ENCODE results near the gene GORASP2.

DNA sequence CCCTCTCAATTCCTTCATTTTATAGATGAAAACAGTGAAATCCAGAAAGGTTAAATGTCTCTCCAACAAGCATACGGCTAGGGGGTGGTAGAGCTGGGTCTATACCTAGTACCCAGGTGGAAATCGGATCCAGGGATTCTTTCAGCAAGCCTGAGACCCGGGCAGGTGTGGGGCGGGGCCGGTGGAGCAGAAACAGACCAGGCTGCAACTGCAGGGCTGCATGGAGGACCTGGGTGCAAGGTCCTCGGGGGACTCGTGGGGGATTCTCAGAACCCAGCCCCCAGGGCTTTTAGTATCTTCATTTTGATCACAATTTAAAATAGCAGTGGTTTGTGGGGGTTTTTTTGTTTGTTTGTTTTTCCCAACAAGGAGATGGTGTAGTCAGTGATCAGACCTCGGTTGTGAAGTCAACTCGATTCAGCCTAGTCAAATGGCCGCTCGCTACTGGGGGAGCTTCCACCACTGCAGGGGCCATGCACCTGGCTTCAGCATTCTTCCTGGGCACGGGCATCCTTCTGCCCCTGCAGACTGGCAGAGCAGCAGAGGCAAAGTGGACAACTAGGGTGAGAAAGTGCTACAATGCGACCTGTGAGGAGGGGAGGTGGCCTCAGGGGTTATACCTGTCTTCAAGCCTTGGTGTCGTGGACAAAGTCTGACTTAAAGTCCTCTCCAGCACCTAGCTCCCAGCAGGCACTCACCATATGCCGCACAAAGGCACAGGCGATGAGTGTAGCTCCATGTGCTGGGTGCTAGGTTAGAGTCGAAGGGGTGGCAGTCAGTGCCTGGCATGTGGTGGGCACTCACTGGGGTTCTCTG is 46.3 kb downstream of the GORASP2 start:
- TF ChIP-seq EZH2phosphoT487 (IDR thresholded peaks at IDR 0.05; ENCODE audit: insufficient read depth, low read depth) (no peak), EZH2 (IDR thresholded peaks at IDR 0.05; ENCODE audit: insufficient read depth, poor library complexity, severe bottlenecking) (no peak)
